Measurements from ENCODE around the gene EIF5AL1. TPM values are rescaled to one million over a fixed set of nuclear protein-coding genes. Genes with fewer than 3 reads are reported as not detected.

EIF5AL1 gene
- total and polyA plus RNA-seq, 4 donors = 0.05 to 2.1 (median 0.52) TPM

GRCh38 chr10:79470096-79470495 is 42.2 kb upstream of the EIF5AL1 start:
- H3K27ac ChIP-seq (ENCODE audit: low read depth in 1 of 2, low read length in 2 of 2) = no peak overlapping the region

More at GRCh38 chr10:79470096-79470495, 42.2 kb upstream of the EIF5AL1 start:
- Histone ChIP-seq H3K27me3 (ENCODE audit: control insufficient read depth in 4 of 4, insufficient read depth in 4 of 4, low read length in 3 of 4) (no peaks in the 10 kb centered on the region), H3K4me3 (ENCODE audit: low read depth in 1 of 3, low read length in 3 of 3) (no peak overlapping the region), H3K9ac (ENCODE audit: low read depth in 1 of 2, low read length in 2 of 2) (no peak overlapping the region), H3K36me3 (ENCODE audit: control insufficient read depth in 4 of 4, insufficient read depth in 3 of 4, low read depth in 1 of 4, low read length in 3 of 4) (no peaks in the 10 kb centered on the region), H3K9me3 (ENCODE audit: control insufficient read depth in 4 of 4, low read length in 3 of 4) (no peaks in the 10 kb centered on the region), H3K4me1 (ENCODE audit: control insufficient read depth in 4 of 4, insufficient read depth in 4 of 4, low read length in 3 of 4) (peaks cover 2 to 16% (median 8%) of the 10 kb centered on the region in 4 donors)
- WGBS = 95% methylated on average over 8 of the region's 8 CpGs
- DNase-seq (ENCODE audit: low spot score) = no peak
- TF ChIP-seq SP1 (IDR thresholded peaks at IDR 0.05) (no peak), YY1 (IDR thresholded peaks at IDR 0.05) (no peak), CTCF (IDR thresholded peaks at IDR 0.05; ENCODE audit: low read depth, low read length, missing input control) (no peak), ZBTB33 (IDR thresholded peaks at IDR 0.05) (no peak), RAD21 (IDR thresholded peaks at IDR 0.05) (no peak), TAF1 (conservative IDR thresholded peaks at IDR 0.05) (no peak), EGR1 (IDR thresholded peaks at IDR 0.05; ENCODE audit: low read depth in 2 of 2) (no peak), MAX (IDR thresholded peaks at IDR 0.05) (no peak), HNF4G (IDR thresholded peaks at IDR 0.05) (no peak), REST (IDR thresholded peaks at IDR 0.05) (no peak), FOXA2 (IDR thresholded peaks at IDR 0.05) (no peak), HNF4A (conservative IDR thresholded peaks at IDR 0.05) (no peak), NR2F2 (IDR thresholded peaks at IDR 0.05) (no peak), JUND (IDR thresholded peaks at IDR 0.05) (no peak), RXRA (IDR thresholded peaks at IDR 0.05) (no peak), ATF3 (IDR thresholded peaks at IDR 0.05) (no peak), FOXA1 (IDR thresholded peaks at IDR 0.05) (no peak)

Measured in liver (tissue), 9 donors.